ENCODE results near the gene WNK1. TPM values are rescaled to one million over a fixed set of nuclear protein-coding genes. Genes with fewer than 3 reads are reported as not detected.
A peak's percentile ranks its signal among the peaks of the same experiment; 100 is the strongest.

Gene WNK1
- polyA plus RNA-seq, 3 donors = 8.7 to 57.2 (median 20.9) TPM

- Histone ChIP-seq H3K9ac (ENCODE audit: insufficient read depth, low read length, poor library complexity, severe bottlenecking) (no peak overlapping the region), H3K4me2 (replicated peaks; ENCODE audit: extremely low read depth, low read length, poor library complexity, severe bottlenecking) (no peak overlapping the region), H4K20me1 (ENCODE audit: insufficient read depth, low read length) (peaks cover 44% of the 10 kb centered on the region), H3K4me1 (ENCODE audit: control insufficient read depth in 1 of 2, insufficient read depth in 2 of 2, low read length in 2 of 2) (no peaks in the 10 kb centered on the region), H3K27me3 (ENCODE audit: control insufficient read depth in 2 of 2, insufficient read depth in 2 of 2, low read length in 2 of 2) (no peaks in the 10 kb centered on the region), H3K27ac (ENCODE audit: low read depth in 1 of 2, low read length in 2 of 2) (no peak overlapping the region), H3K9me3 (replicated peaks in 1 of 2; ENCODE audit: control insufficient read depth in 1 of 2, insufficient read depth in 1 of 2, low read length in 2 of 2) (no peaks in the 10 kb centered on the region), H3K4me3 (replicated peaks in 1 of 3; ENCODE audit: low read depth in 2 of 3, low read length in 3 of 3) (no peak overlapping the region), H2AFZ (ENCODE audit: insufficient read depth, low read depth, low read length, poor library complexity, severe bottlenecking) (no peak overlapping the region), H3K79me2 (ENCODE audit: insufficient read depth, low read length) (no peaks in the 10 kb centered on the region), H3K36me3 (replicated peaks in 1 of 2; ENCODE audit: control insufficient read depth in 1 of 2, insufficient read depth in 2 of 2, low read length in 2 of 2) (peaks cover 97 to 100% of the 10 kb centered on the region in 2 donors)
- H3K27ac Mint-ChIP-seq = no peak overlapping the region
- intact Hi-C loops (cut with micrococcal nuclease) = no loop called here
- no peak overlapping the region for H3K4me3 Mint-ChIP-seq
- peaks cover 79 to 86% of the 10 kb centered on the region in 2 donors for H3K36me3 Mint-ChIP-seq
- TF ChIP-seq CTCF (IDR thresholded peaks at IDR 0.05) = no peak
- no peaks in the 10 kb centered on the region for H3K4me1 Mint-ChIP-seq
- DNase-seq = no peak
- no CpG with 5 or more reads among the region's 1 CpG for WGBS (ENCODE audit: insufficient coverage)
- H3K27me3 Mint-ChIP-seq (ENCODE audit: low read depth in 3 of 3) = no peaks in the 10 kb centered on the region
- H3K9me3 Mint-ChIP-seq = peaks cover 0 to 2% (median 0%) of the 10 kb centered on the region in 7 donors
These were observed 113.2 kb downstream of the WNK1 start for GRCh38 chr12:865614-866013.

GRCh38 chr12:867905-868304, 115.5 kb downstream of the WNK1 start:
- Histone ChIP-seq H3K27ac (ENCODE audit: low read depth in 1 of 2, low read length in 2 of 2) (peak overlapping the region in 1 of 2 donors; percentile 4), H3K36me3 (replicated peaks in 1 of 2; ENCODE audit: control insufficient read depth in 1 of 2, insufficient read depth in 2 of 2, low read length in 2 of 2) (peaks cover 97 to 100% of the 10 kb centered on the region in 2 donors), H3K4me2 (replicated peaks; ENCODE audit: extremely low read depth, low read length, poor library complexity, severe bottlenecking) (no peak overlapping the region), H3K4me1 (ENCODE audit: control insufficient read depth in 1 of 2, insufficient read depth in 2 of 2, low read length in 2 of 2) (no peaks in the 10 kb centered on the region), H2AFZ (ENCODE audit: insufficient read depth, low read depth, low read length, poor library complexity, severe bottlenecking) (no peak overlapping the region), H3K9me3 (replicated peaks in 1 of 2; ENCODE audit: control insufficient read depth in 1 of 2, insufficient read depth in 1 of 2, low read length in 2 of 2) (no peaks in the 10 kb centered on the region), H3K9ac (ENCODE audit: insufficient read depth, low read length, poor library complexity, severe bottlenecking) (no peak overlapping the region), H3K27me3 (ENCODE audit: control insufficient read depth in 2 of 2, insufficient read depth in 2 of 2, low read length in 2 of 2) (no peaks in the 10 kb centered on the region), H3K4me3 (replicated peaks in 1 of 3; ENCODE audit: low read depth in 2 of 3, low read length in 3 of 3) (no peak overlapping the region), H3K79me2 (ENCODE audit: insufficient read depth, low read length) (no peaks in the 10 kb centered on the region), H4K20me1 (ENCODE audit: insufficient read depth, low read length) (peaks cover 26% of the 10 kb centered on the region)
- H3K9me3 Mint-ChIP-seq = peaks cover 0 to 2% (median 0%) of the 10 kb centered on the region in 7 donors
- no peak for TF ChIP-seq CTCF (IDR thresholded peaks at IDR 0.05)
- no peaks in the 10 kb centered on the region for H3K4me1 Mint-ChIP-seq
- H3K36me3 Mint-ChIP-seq = peaks cover 69 to 81% of the 10 kb centered on the region in 2 donors
- no peaks in the 10 kb centered on the region for H3K27me3 Mint-ChIP-seq (ENCODE audit: low read depth in 3 of 3)
- 100% methylated on average over 4 of the region's 5 CpGs for WGBS (ENCODE audit: insufficient coverage)
- DNase-seq = no peak
- intact Hi-C loops (cut with micrococcal nuclease) = no loop called here
- peak overlapping the region in 3 of 7 donors; percentile 0 to 76 (median 10) for H3K27ac Mint-ChIP-seq
- H3K4me3 Mint-ChIP-seq = no peak overlapping the region
